Adrenal gland (tissue), 5 donors: ENCODE data around the gene CPLX4.

ENCODE experiments used
- POLR2A ChIP-seq, 2 donors: fragments of 450-650 bp; IDR thresholded peaks; one replicate each; pipeline ENCODE4 v1.6.1; 2017; ENCODE audit warnings: antibody characterized with exemption in 2 of 2, mild to moderate bottlenecking in 2 of 2, moderate library complexity in 1 of 2
- TF ChIP-seq, protein P1 (sequence below), 6 experiments: fragments of 450-650 bp in 4 of 6; fragments of 200-600 bp in 2 of 6; sonication (generic) in 1 of 6; IDR thresholded peaks; 1 replicate in 5 of 6; 2 replicates in 1 of 6; pipeline versions ENCODE4 v1.5.1 to v1.8.0; 2016 to 2021; ENCODE audit warnings: antibody characterized with exemption in 6 of 6, mild to moderate bottlenecking in 2 of 6, moderate library complexity in 1 of 6
- donor health status: DM: no; HTN: no; CAD: no.

DNA sequence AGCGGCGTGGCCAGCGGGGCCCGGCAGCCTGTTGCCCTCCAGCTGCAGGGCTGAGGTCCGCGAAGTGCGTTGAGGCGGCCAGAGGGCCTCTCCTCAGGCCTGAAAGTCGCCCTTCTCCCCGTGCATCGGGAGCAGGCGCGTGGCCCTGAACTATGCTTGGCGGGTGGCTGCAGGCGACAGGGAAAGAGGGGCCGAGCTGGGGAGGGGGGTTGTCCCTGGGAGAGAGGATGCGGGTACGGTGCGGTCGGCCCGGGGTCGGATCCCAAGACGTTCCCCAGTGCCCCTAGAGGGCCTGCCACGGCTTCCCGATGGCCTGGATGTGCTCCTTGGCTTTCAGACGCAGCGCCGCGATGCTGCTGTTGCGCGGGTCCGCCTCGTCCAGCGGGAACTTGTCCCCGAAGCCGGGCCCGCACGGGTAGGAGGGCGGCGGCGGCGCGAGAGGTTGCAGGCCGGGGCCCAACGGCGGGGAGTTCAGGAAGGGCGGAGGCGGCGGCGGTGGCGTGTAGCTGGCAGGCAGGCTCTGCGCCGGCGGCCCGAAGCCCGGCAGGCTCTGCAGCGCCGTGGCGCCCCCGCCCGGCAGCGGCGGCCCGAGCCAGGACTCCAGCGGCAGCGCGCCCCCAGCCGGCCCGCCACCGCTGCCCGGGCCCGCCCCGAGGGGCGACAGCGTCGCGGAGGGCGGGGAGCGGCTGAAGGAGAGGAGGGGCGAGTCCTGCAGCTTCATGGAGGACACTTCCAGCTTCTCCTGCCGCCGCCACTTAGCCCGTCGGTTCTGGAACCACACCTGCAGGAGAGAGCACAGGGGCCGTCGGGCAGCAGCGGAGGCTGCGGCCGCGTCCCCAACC, 49.5 kb downstream of the CPLX4 start:
- TF ChIP-seq, protein P1, sequence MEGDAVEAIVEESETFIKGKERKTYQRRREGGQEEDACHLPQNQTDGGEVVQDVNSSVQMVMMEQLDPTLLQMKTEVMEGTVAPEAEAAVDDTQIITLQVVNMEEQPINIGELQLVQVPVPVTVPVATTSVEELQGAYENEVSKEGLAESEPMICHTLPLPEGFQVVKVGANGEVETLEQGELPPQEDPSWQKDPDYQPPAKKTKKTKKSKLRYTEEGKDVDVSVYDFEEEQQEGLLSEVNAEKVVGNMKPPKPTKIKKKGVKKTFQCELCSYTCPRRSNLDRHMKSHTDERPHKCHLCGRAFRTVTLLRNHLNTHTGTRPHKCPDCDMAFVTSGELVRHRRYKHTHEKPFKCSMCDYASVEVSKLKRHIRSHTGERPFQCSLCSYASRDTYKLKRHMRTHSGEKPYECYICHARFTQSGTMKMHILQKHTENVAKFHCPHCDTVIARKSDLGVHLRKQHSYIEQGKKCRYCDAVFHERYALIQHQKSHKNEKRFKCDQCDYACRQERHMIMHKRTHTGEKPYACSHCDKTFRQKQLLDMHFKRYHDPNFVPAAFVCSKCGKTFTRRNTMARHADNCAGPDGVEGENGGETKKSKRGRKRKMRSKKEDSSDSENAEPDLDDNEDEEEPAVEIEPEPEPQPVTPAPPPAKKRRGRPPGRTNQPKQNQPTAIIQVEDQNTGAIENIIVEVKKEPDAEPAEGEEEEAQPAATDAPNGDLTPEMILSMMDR (IDR thresholded peaks at IDR 0.05): peak in 2 of 6 experiments; percentile 10 to 28
- TF ChIP-seq POLR2A (IDR thresholded peaks at IDR 0.05): no peak
